Panc1 (cell line): ENCODE measurements around the gene MIOX. TPM values are rescaled to one million over a fixed set of nuclear protein-coding genes. Genes with fewer than 3 reads are reported as not detected.
A peak's percentile ranks its signal among the peaks of the same experiment; 100 is the strongest.

ENCODE experiments used
- ATAC-seq: fragments of 200-7000 bp; cut with Tn5 transposase; 2 replicates; pipeline ENCODE4 v1.9.1; 2020; ENCODE audit warnings: mild to moderate bottlenecking, moderate library complexity
- BruUV-seq: library from RNA; stranded (reverse); fragments of 400-500 nt; replicated peaks from 2 replicates; lab custom pipeline; 2021; lab: Mats Ljungman, UMichigan
- CTCF ChIA-PET: fragments of 300-600 bp; sonication (Branson Sonifier 250); formaldehyde crosslinking; loops from one replicate; lab custom pipeline; 2022; ENCODE audit warnings: antibody characterized with exemption; lab: Charles Lee
- POLR2A ChIA-PET: fragments of 300-600 bp; sonication (Branson Sonifier 250); formaldehyde crosslinking; loops from one replicate; lab custom pipeline; 2022; ENCODE audit warnings: antibody characterized with exemption; lab: Charles Lee
- DNase-seq: peaks from one replicate; pipeline ENCODE4 v3.0.0-alpha.2; 2010; ENCODE audit warnings: low read depth, low spot score
- H3K27ac ChIP-seq: 2 replicates; pipeline ENCODE4 v1.5.1; 2011; ENCODE audit warnings: mild to moderate bottlenecking, low read length, inconsistent platforms
- H3K27me3 ChIP-seq: fragments of 200-500 bp; sonication (Bioruptor generic); 2 replicates; pipeline ENCODE4 v1.6.0; 2014; ENCODE audit warnings: low read length, inconsistent platforms; ENCODE audit not compliant: control insufficient read depth, insufficient read depth
- H3K36me3 ChIP-seq: fragments of 200-500 bp; sonication (Bioruptor generic); 2 replicates; pipeline ENCODE4 v1.5.1; 2014; ENCODE audit warnings: inconsistent platforms, mild to moderate bottlenecking, low read length, moderate library complexity; ENCODE audit not compliant: control insufficient read depth, insufficient read depth
- H3K4me1 ChIP-seq: 2 replicates; pipeline ENCODE4 v1.5.1; 2011; ENCODE audit warnings: inconsistent platforms, mild to moderate bottlenecking, low read length, moderate library complexity; ENCODE audit not compliant: control insufficient read depth, insufficient read depth
- H3K4me3 ChIP-seq, 2 experiments: 2 replicates each; pipeline ENCODE4 v1.5.1; 2011 to 2012; ENCODE audit warnings: low read depth in 2 of 2, low read length in 2 of 2, mild to moderate bottlenecking in 2 of 2, inconsistent platforms in 1 of 2, moderate library complexity in 1 of 2
- H3K9me3 ChIP-seq: fragments of 200-500 bp; sonication (Bioruptor generic); 2 replicates; pipeline ENCODE4 v1.5.1; 2014; ENCODE audit warnings: low read depth, mild to moderate bottlenecking, inconsistent platforms, low read length, moderate library complexity; ENCODE audit not compliant: control insufficient read depth, insufficient read depth
- CTCF ChIP-seq: fragments of 450-650 bp; IDR thresholded peaks from 2 replicates; pipeline ENCODE4 v1.5.1; 2017; ENCODE audit warnings: mild to moderate bottlenecking
- POLR2AphosphoS5 ChIP-seq: IDR thresholded peaks from 2 replicates; pipeline ENCODE4 v1.6.1; 2012; ENCODE audit warnings: mild to moderate bottlenecking, low read depth, low read length, moderate library complexity
- REST ChIP-seq, 2 experiments: IDR thresholded peaks; 2 replicates each; pipeline ENCODE4 v1.6.1; 2011 to 2012; ENCODE audit warnings: low read depth in 2 of 2, control low read depth in 1 of 2, low read length in 1 of 2, mild to moderate bottlenecking in 1 of 2, moderate library complexity in 1 of 2; ENCODE audit not compliant: insufficient read depth in 1 of 2
- SIN3A ChIP-seq: IDR thresholded peaks from 2 replicates; pipeline ENCODE4 v1.6.1; 2012; ENCODE audit warnings: low read depth, mild to moderate bottlenecking, low read length, moderate library complexity, borderline replicate concordance; ENCODE audit not compliant: insufficient read depth
- TCF7L2 ChIP-seq: IDR thresholded peaks from 2 replicates; pipeline ENCODE4 v1.6.1; 2011; ENCODE audit warnings: mild to moderate bottlenecking, low read depth, low read length, inconsistent platforms
- in situ Hi-C: cut with HindIII; loops from 2 replicates; pipeline ENCODE4 v1.10.0; 2016; ENCODE audit warnings: low sequenced_read_pairs, low pct_unique_long_range_greater_than_20kb
- intact Hi-C: fragments of 100-400 bp; cut with micrococcal nuclease; formaldehyde crosslinking; loops from one replicate; pipeline ENCODE4 v1.10.0; 2022; ENCODE audit not compliant: unreplicated experiment
- total RNA-seq: library from RNA; stranded (reverse); gene quantifications from one replicate; pipeline ENCODE4 v1.2.1, GENCODE V29; 2021; ENCODE audit not compliant: unreplicated experiment

MIOX gene
- total RNA-seq, 1 experiment from 2014 or later: 0.23 TPM

- Histone ChIP-seq H3K27ac (no peak overlapping the region), H3K36me3 (no peaks in the 10 kb centered on the region; the same call in 1 of the 2 replicates), H3K4me3 (no peak overlapping the region), H3K9me3 (no peaks in the 10 kb centered on the region), H3K4me1 (peaks cover 4% of the 10 kb centered on the region; the same call in 1 of the 2 replicates), H3K27me3 (no peaks in the 10 kb centered on the region)
- no peak for ATAC-seq
- in situ Hi-C loops: no loop called here
- no TSS peak for BruUV-seq
- CTCF ChIA-PET: no interaction called here
- intact Hi-C loops: no loop called here
- DNase-seq: no peak
- TF ChIP-seq POLR2AphosphoS5 (no peak), REST (IDR thresholded peaks at IDR 0.05; ENCODE audit: insufficient read depth in 1 of 2, low read depth in 2 of 2, low read length in 1 of 2) (no peak), TCF7L2 (no peak), CTCF (no peak), SIN3A (no peak)
- POLR2A ChIA-PET: no interaction called here
Measured at GRCh38 chr22:50523458-50523805, 36.8 kb downstream of the MIOX start.

GRCh38 chr22:50523806-50524675, 37.4 kb downstream of the MIOX start:
- POLR2A ChIA-PET: interaction anchor here (0.6 kb wide), 1 partner anchor 69 kb away, joined by 10 read pairs; no protein-coding TSS in a partner anchor
- peaks cover 4% of the 10 kb centered on the region for H3K4me1 ChIP-seq
- H3K27me3 ChIP-seq: no peaks in the 10 kb centered on the region
- no peak for DNase-seq
- peak overlapping the region; percentile 65 to 69 for H3K4me3 ChIP-seq
- no peak for ATAC-seq
- TF ChIP-seq TCF7L2 (no peak), POLR2AphosphoS5 (no peak), SIN3A (no peak), REST (IDR thresholded peaks at IDR 0.05; ENCODE audit: insufficient read depth in 1 of 2, low read depth in 2 of 2, low read length in 1 of 2) (no peak), CTCF (no peak)
- in situ Hi-C loops: no loop called here
- CTCF ChIA-PET: no interaction called here
- H3K36me3 ChIP-seq: no peaks in the 10 kb centered on the region; the same call in 1 of the 2 replicates
- intact Hi-C loops: no loop called here
- H3K9me3 ChIP-seq: no peaks in the 10 kb centered on the region
- BruUV-seq: no TSS peak
- H3K27ac ChIP-seq: peak overlapping the region; percentile 82
